Thoracic aorta (tissue), 2 donors: Measurements from ENCODE around the gene PSTPIP2. TPM values are rescaled to one million over a fixed set of nuclear protein-coding genes. Genes with fewer than 3 reads are reported as not detected.

Source experiments
- ATAC-seq: fragments of 150-250 bp; one replicate; pipeline ENCODE4 v1.8.0; 2017; ENCODE audit warnings: low read depth; ENCODE audit not compliant: insufficient number of reproducible peaks, low FRiP score
- DNase-seq: peaks from one replicate; pipeline ENCODE4 v3.0.0-alpha.2; 2020; ENCODE audit warnings: low spot score
- H3K27ac ChIP-seq, 2 donors: fragments of 200-600 bp; sonication (generic); 1 replicate in 1 of 2; 2 replicates in 1 of 2; pipeline ENCODE4 v1.5.1; 2016; ENCODE audit warnings: mild to moderate bottlenecking in 2 of 2, moderate library complexity in 2 of 2
- H3K27me3 ChIP-seq: fragments of 200-600 bp; sonication (generic); replicated peaks from 2 replicates; pipeline ENCODE4 v1.6.0; 2016; ENCODE audit warnings: mild to moderate bottlenecking; ENCODE audit not compliant: insufficient read depth
- H3K36me3 ChIP-seq: fragments of 200-600 bp; sonication (generic); one replicate; pipeline ENCODE4 v1.5.1; 2016
- H3K4me1 ChIP-seq, 2 donors: fragments of 200-600 bp; sonication (generic); 1 replicate in 1 of 2; 2 replicates in 1 of 2; pipeline versions ENCODE4 v1.5.1 to v1.6.0; 2016; ENCODE audit warnings: low read depth in 2 of 2, mild to moderate bottlenecking in 1 of 2; ENCODE audit not compliant: control insufficient read depth in 1 of 2
- H3K4me3 ChIP-seq: fragments of 200-600 bp; sonication (generic); 2 replicates; pipeline ENCODE4 v1.5.1; 2016; ENCODE audit warnings: mild to moderate bottlenecking
- H3K9me3 ChIP-seq: fragments of 200-600 bp; sonication (generic); 2 replicates; pipeline ENCODE4 v1.5.1; 2016
- CTCF ChIP-seq: fragments of 200-600 bp; sonication (generic); IDR thresholded peaks from one replicate; pipeline ENCODE4 v1.5.1; 2019; ENCODE audit warnings: antibody characterized with exemption
- total RNA-seq, 2 donors: library from RNA; depleted of rRNA; stranded (reverse); fragments of >200 nt; gene quantifications; one replicate each; pipeline versions ENCODE4 v1.1.0 to v1.2.3, GENCODE V29; 2016

The PSTPIP2 gene
- total RNA-seq, 2 donors from 2014 or later, result 11.9 to 21.5 TPM

GRCh38 chr18:46013484-46014189, 58.4 kb downstream of the PSTPIP2 start:
- no peaks in the 10 kb centered on the region for H3K27me3 ChIP-seq
- no peak overlapping the region for H3K4me3 ChIP-seq
- no peak for DNase-seq
- H3K27ac ChIP-seq, result no peak overlapping the region
- TF ChIP-seq CTCF, result no peak
- no peaks in the 10 kb centered on the region for H3K36me3 ChIP-seq
- no peaks in the 10 kb centered on the region for H3K9me3 ChIP-seq
- ATAC-seq, result no peak
- H3K4me1 ChIP-seq, result no peaks in the 10 kb centered on the region

GRCh38 chr18:46010676-46011075, 61.4 kb downstream of the PSTPIP2 start:
- Histone ChIP-seq H3K4me3 (no peak overlapping the region), H3K9me3 (no peaks in the 10 kb centered on the region), H3K36me3 (no peaks in the 10 kb centered on the region), H3K27me3 (no peaks in the 10 kb centered on the region), H3K4me1 (no peaks in the 10 kb centered on the region), H3K27ac (no peak overlapping the region)
- DNase-seq, result no peak
- ATAC-seq, result no peak
- TF ChIP-seq CTCF, result no peak

GRCh38 chr18:46010050-46010449, 62.0 kb downstream of the PSTPIP2 start:
- no peaks in the 10 kb centered on the region for H3K36me3 ChIP-seq
- TF ChIP-seq CTCF, result no peak
- H3K27me3 ChIP-seq, result no peaks in the 10 kb centered on the region
- ATAC-seq, result no peak
- H3K4me1 ChIP-seq, result no peaks in the 10 kb centered on the region
- no peak overlapping the region for H3K4me3 ChIP-seq
- H3K9me3 ChIP-seq, result no peaks in the 10 kb centered on the region
- no peak for DNase-seq
- H3K27ac ChIP-seq, result no peak overlapping the region

DNA sequence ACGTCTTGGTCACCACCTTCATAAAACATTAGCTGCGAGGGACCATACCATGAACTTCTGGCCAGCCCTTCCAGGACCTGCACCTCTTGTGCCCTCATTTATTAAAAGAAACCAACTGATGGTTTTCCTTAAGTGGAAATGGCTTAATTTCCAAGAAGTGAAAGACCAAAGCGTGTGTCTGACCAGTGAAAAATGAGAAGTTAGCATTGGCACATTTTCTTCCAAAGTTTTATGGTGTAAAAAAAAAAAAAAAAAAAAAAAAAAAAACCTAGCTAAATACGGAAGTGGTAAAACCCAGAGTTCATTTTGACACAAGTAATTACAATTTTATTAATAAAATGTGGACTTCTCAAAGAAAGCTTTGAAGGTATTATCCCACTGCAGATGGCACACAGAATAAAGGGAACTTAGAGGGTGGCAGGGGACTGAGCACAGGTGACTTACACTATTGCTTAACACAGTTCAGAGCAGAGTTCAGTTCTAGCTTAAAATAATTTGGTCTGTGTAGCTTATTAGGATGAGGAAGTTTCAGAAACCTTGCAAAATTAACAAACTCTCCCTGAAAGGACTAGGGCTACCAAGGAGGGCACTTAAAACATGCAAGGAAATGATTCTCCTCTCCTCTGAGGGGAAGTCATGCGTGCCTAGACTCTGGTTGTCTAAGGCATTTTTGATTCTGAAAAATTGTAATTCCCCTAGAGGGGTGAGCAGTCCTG, 62.8 kb downstream of the PSTPIP2 start:
- Histone ChIP-seq H3K27ac (no peak overlapping the region), H3K4me3 (no peak overlapping the region), H3K36me3 (no peaks in the 10 kb centered on the region), H3K4me1 (no peaks in the 10 kb centered on the region), H3K27me3 (no peaks in the 10 kb centered on the region), H3K9me3 (no peaks in the 10 kb centered on the region)
- DNase-seq (no peak), ATAC-seq (no peak)
- no peak for TF ChIP-seq CTCF

DNA sequence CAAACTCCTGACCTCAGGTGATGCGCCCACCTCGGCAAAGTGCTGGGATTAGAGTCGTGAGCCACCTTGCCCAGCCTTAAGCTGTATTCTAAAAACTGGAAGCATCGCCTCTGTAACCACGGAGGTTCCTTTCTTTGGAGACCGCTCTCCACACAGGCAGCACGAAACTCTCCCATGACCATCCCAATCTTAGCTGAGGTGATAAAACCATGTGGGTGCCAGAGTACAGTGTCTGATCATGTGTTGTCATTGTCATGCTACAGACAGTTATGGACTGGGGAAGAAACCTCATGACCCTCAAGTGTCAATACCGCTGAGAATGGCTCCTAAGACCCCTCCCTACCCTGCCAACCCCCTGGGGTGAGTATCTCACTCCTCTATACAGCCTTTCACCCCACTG, 63.5 kb downstream of the PSTPIP2 start:
- Histone ChIP-seq H3K36me3 (no peaks in the 10 kb centered on the region), H3K4me1 (no peaks in the 10 kb centered on the region), H3K4me3 (no peak overlapping the region), H3K27ac (no peak overlapping the region), H3K9me3 (no peaks in the 10 kb centered on the region), H3K27me3 (no peaks in the 10 kb centered on the region)
- ATAC-seq (no peak), DNase-seq (no peak)
- TF ChIP-seq CTCF, result no peak
